CD4-positive, alpha-beta T cell (primary cell): Measurements from ENCODE around the gene TGFB1I1. TPM values are rescaled to one million over a fixed set of nuclear protein-coding genes. Genes with fewer than 3 reads are reported as not detected.

Experiments used
- ATAC-seq: fragments of 200-7000 bp; cut with Tn5 transposase; one replicate; pipeline ENCODE4 v1.10.0; 2022; ENCODE audit warnings: mild to moderate bottlenecking; ENCODE audit not compliant: poor library complexity
- CTCF ChIA-PET: fragments of 350-600 bp; sonication (Branson Sonifier 250); formaldehyde crosslinking; loops from one replicate; lab custom pipeline; 2021; ENCODE audit warnings: antibody characterized with exemption, inconsistent platforms; lab: Charles Lee
- POLR2A ChIA-PET: fragments of 350-600 bp; sonication (Branson Sonifier 250); formaldehyde crosslinking; loops from one replicate; lab custom pipeline; 2021; ENCODE audit warnings: antibody characterized with exemption, inconsistent platforms; lab: Charles Lee
- DNase-seq, 14 experiments: peaks; one replicate each; pipeline ENCODE4 v3.0.0-alpha.2; 2013 to 2020; ENCODE audit warnings: mixed read lengths in 2 of 14
- H3K27ac ChIP-seq, 2 donors: one replicate each; pipeline versions ENCODE4 v1.5.1 to v1.7.0; 2013; ENCODE audit warnings: low read length in 2 of 2, low read depth in 1 of 2, mild to moderate bottlenecking in 1 of 2
- H3K27me3 ChIP-seq, 2 experiments: 1 replicate in 1 of 2; 2 replicates in 1 of 2; pipeline versions ENCODE4 v1.6.1 to v1.7.0; 2013; ENCODE audit warnings: low read length in 2 of 2, control low read depth in 1 of 2, mild to moderate bottlenecking in 1 of 2, moderate library complexity in 1 of 2; ENCODE audit not compliant: insufficient read depth in 2 of 2, control insufficient read depth in 1 of 2
- H3K36me3 ChIP-seq: one replicate; pipeline ENCODE4 v1.6.1; 2013; ENCODE audit warnings: low read length, control low read depth; ENCODE audit not compliant: insufficient read depth
- H3K4me1 ChIP-seq: one replicate; pipeline ENCODE4 v1.6.1; 2013; ENCODE audit warnings: low read length, control low read depth; ENCODE audit not compliant: insufficient read depth
- H3K4me3 ChIP-seq: one replicate; pipeline ENCODE4 v1.5.1; 2013; ENCODE audit warnings: mild to moderate bottlenecking, low read length, moderate library complexity
- H3K9me3 ChIP-seq, 2 experiments: 1 replicate in 1 of 2; 2 replicates in 1 of 2; pipeline versions ENCODE4 v1.6.1 to v1.7.0; 2013; ENCODE audit warnings: low read length in 2 of 2, mild to moderate bottlenecking in 2 of 2, control low read depth in 1 of 2, moderate library complexity in 1 of 2; ENCODE audit not compliant: control insufficient read depth in 1 of 2, insufficient read depth in 1 of 2
- H3K27ac Mint-ChIP-seq: one replicate; pipeline ENCODE4 v1.8.0; 2020; ENCODE audit warnings: mixed read lengths
- H3K27me3 Mint-ChIP-seq: one replicate; pipeline ENCODE4 v1.8.0; 2021; ENCODE audit warnings: mixed read lengths
- H3K36me3 Mint-ChIP-seq: one replicate; pipeline ENCODE4 v1.8.0; 2021; ENCODE audit warnings: low read depth, mixed read lengths
- H3K4me1 Mint-ChIP-seq: one replicate; pipeline ENCODE4 v1.8.0; 2021; ENCODE audit warnings: low read depth, mixed read lengths
- H3K4me3 Mint-ChIP-seq: one replicate; pipeline ENCODE4 v1.8.0; 2020; ENCODE audit warnings: mild to moderate bottlenecking, mixed read lengths
- H3K9me3 Mint-ChIP-seq: one replicate; pipeline ENCODE4 v1.8.0; 2020; ENCODE audit warnings: mixed read lengths
- intact Hi-C, 2 experiments: fragments of 100-400 bp; cut with DNase I in 1 of 2; cut with micrococcal nuclease in 1 of 2; formaldehyde crosslinking; loops; one replicate each; pipeline versions ENCODE4 v1.15.1 to v1.9.0; 2023 to 2025; cut with DNase I, micrococcal nuclease
- total RNA-seq, 174 experiments: library from RNA in 2 of 174; stranded (reverse) in 2 of 174; gene quantifications; one replicate each; pipeline ENCODE4 v1.2.3 and lab custom pipeline; 2021 to 2026
- TF ChIP-seq, protein P1 (sequence below): fragments of 200-600 bp; IDR thresholded peaks from one replicate; pipeline ENCODE4 v1.8.0; 2022; ENCODE audit warnings: antibody characterized with exemption, mild to moderate bottlenecking

Gene TGFB1I1
- total RNA-seq, 2 experiments from 2014 or later, result 0.36 to 0.42 TPM

DNA sequence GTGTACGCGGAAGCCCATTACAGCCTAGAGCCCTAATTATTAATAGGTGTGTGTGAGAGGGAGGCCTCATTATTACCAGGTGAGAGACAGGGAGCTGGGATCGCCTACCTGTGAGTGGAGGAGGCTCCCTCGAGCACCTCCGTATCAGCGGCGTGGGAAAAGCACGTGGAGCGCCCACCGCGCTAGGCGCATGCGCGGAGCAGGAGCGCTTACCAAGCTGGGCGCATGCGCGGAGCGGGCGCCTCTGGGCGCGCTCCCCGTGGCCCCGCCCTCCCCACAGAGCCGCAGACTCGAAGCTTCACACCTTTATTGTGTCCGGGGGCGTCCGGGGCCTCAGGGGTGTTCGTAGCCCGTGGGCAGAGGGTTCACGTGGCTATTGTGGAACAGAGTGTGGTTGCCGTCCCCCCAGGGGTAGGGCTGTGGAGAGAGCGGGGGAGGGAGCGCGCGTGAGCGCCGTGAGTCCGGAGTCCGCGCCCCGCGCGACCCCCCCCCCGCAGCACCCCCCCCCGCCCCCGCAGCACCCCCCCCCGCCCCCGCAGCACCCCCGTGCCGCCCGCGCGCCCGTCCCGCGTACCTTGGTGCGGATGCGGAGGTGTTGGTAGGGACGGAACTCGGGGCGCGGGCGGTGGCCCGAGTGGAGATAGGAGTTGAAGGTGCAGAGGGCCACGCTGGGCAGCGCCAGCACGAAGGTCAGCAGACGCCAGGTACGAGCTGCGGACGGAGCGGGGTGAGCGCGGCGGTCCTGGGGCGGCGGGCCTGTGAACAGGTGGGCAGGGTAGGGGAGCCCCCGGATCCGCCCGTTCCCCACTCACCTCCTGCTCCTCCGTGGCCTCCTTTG, 44.3 kb upstream of the TGFB1I1 start:
- Histone ChIP-seq H3K27ac (no peak overlapping the region), H3K27me3 (no peaks in the 10 kb centered on the region), H3K4me1 (peaks cover 12% of the 10 kb centered on the region), H3K9me3 (peaks cover 0 to 8% of the 10 kb centered on the region in 2 experiments), H3K36me3 (no peaks in the 10 kb centered on the region), H3K4me3 (peak overlapping the region; percentile 20)
- peaks cover 4% of the 10 kb centered on the region for H3K27me3 Mint-ChIP-seq
- TF ChIP-seq, protein P1, sequence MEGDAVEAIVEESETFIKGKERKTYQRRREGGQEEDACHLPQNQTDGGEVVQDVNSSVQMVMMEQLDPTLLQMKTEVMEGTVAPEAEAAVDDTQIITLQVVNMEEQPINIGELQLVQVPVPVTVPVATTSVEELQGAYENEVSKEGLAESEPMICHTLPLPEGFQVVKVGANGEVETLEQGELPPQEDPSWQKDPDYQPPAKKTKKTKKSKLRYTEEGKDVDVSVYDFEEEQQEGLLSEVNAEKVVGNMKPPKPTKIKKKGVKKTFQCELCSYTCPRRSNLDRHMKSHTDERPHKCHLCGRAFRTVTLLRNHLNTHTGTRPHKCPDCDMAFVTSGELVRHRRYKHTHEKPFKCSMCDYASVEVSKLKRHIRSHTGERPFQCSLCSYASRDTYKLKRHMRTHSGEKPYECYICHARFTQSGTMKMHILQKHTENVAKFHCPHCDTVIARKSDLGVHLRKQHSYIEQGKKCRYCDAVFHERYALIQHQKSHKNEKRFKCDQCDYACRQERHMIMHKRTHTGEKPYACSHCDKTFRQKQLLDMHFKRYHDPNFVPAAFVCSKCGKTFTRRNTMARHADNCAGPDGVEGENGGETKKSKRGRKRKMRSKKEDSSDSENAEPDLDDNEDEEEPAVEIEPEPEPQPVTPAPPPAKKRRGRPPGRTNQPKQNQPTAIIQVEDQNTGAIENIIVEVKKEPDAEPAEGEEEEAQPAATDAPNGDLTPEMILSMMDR, result no peak
- no peaks in the 10 kb centered on the region for H3K36me3 Mint-ChIP-seq
- intact Hi-C loops, result no loop called here
- H3K4me1 Mint-ChIP-seq, result no peaks in the 10 kb centered on the region
- no peaks in the 10 kb centered on the region for H3K9me3 Mint-ChIP-seq
- POLR2A ChIA-PET, result no interaction called here
- H3K27ac Mint-ChIP-seq, result no peak overlapping the region
- peak; percentile 75 for ATAC-seq
- peak; percentile 26 to 91 (median 60) for DNase-seq
- CTCF ChIA-PET, result no interaction called here
- no peak overlapping the region for H3K4me3 Mint-ChIP-seq

DNA sequence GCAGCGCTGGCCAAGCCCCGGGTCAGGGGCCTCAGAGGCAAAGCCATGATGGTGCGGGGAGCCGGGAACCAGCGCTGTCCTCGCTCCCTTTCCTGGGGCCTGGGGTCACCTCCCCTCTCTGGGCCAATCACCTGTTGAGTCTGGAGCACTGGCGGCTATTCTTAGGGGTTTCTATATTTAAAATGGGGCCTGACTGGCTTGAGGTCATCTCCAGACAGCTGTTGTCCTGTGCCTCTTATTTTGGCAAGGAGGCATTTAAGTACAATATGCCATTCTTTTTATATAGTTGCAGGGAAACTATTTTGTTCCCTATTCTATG, 43.7 kb upstream of the TGFB1I1 start, which contains the start of gene COX6A2:
TSS of gene COX6A2 (minus strand) at position 82 of the 319 bp plus-strand sequence. CDS start at position 47, 35 bp downstream.
- ATAC-seq (no peak), DNase-seq (no peak)
- H3K4me3 Mint-ChIP-seq, result peak within 1 kb of the TSS; percentile 68
- no peak within 1 kb of the TSS for H3K27ac ChIP-seq
- H3K36me3 ChIP-seq, result no peaks in the 10 kb centered on the region
- peaks cover 0 to 8% of the 10 kb centered on the region in 2 experiments for H3K9me3 ChIP-seq
- peak within 1 kb of the TSS; percentile 20 for H3K4me3 ChIP-seq
- TF ChIP-seq, protein P1, result no peak
- no peaks in the 10 kb centered on the region for H3K27me3 ChIP-seq
- no peaks in the 10 kb centered on the region for H3K36me3 Mint-ChIP-seq
- no peak within 1 kb of the TSS for H3K27ac Mint-ChIP-seq
- ChIA-PET POLR2A (no interaction called here), CTCF (no interaction called here)
- intact Hi-C loops, result no loop called here
- H3K4me1 Mint-ChIP-seq, result no peaks in the 10 kb centered on the region
- no peaks in the 10 kb centered on the region for H3K9me3 Mint-ChIP-seq
- H3K27me3 Mint-ChIP-seq, result peaks cover 3% of the 10 kb centered on the region
- peaks cover 12% of the 10 kb centered on the region for H3K4me1 ChIP-seq

- ChIA-PET POLR2A (interaction anchor here (0.8 kb wide), 1 partner anchor 101 kb away, joined by 3 read pairs; no protein-coding TSS in a partner anchor), CTCF (no interaction called here)
- no peaks in the 10 kb centered on the region for H3K9me3 Mint-ChIP-seq
- TF ChIP-seq, protein P1, result no peak
- ATAC-seq, result no peak
- H3K4me3 Mint-ChIP-seq, result no peak overlapping the region
- Histone ChIP-seq H3K9me3 (peaks cover 0 to 8% of the 10 kb centered on the region in 2 experiments), H3K4me1 (peaks cover 12% of the 10 kb centered on the region), H3K36me3 (no peaks in the 10 kb centered on the region), H3K4me3 (no peak overlapping the region), H3K27ac (no peak overlapping the region), H3K27me3 (no peaks in the 10 kb centered on the region)
- no peaks in the 10 kb centered on the region for H3K27me3 Mint-ChIP-seq
- no peak for DNase-seq
- no peaks in the 10 kb centered on the region for H3K4me1 Mint-ChIP-seq
- H3K36me3 Mint-ChIP-seq, result no peaks in the 10 kb centered on the region
- intact Hi-C loops, result no loop called here
- no peak overlapping the region for H3K27ac Mint-ChIP-seq
Observed at GRCh38 chr16:31428638-31429247, 43.2 kb upstream of the TGFB1I1 start.
